Activated naive CD8-positive, alpha-beta T cell treated with anti-CD3 and anti-CD28 coated beads, Interleukin-2, amount 50 U/mL, for 16 hours (primary cell): ENCODE measurements around the gene BCAS1.

Experiments
- DNase-seq: peaks from one replicate; pipeline ENCODE4 v3.0.0-alpha.2; 2020; ENCODE audit warnings: low read depth, low spot score

BCAS1 gene

GRCh38 chr20:54103067-54103761, 32.8 kb upstream of the BCAS1 start:
- peak; percentile 49 for DNase-seq

DNA sequence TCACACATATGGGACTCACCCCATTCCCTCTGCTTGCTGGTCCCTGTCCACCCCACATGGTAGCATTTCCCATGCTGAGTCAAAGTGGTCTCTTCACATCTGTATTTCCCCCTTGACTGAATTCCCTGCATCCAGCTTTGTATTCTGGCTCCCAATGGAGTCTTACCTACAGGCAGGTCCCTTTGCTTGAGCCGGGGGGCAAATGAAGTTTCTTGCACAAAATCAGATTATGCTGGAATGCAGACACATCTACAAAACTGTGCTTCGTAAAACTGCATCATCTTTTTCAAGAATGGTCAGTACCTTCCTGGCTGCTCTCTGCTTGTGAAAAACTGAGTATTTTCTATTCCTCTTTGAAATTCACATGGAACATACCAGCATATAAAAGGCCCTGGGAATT, 32.1 kb upstream of the BCAS1 start:
- DNase-seq = no peak

DNA sequence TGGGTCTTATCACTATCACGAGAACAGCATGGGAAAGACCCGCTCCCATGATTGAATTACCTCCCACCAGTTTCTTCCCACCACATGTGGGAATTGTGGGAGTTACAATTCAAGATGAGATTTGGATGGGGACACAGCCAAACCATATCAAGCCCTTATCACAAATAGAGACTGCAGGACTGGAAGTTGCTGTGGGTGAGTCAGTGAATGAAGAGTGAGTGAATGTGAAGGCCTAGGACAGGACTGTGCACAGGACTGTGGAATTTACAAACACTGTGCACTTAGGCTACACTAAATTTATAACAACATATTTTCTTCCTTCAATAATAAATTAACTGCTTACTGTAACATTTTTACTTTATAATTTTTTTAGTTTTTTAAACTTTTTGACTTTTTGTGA, 30.2 kb upstream of the BCAS1 start:
- no peak for DNase-seq

GRCh38 chr20:54099894-54100293, 29.5 kb upstream of the BCAS1 start:
- DNase-seq = no peak

- no peak for DNase-seq
Observed at GRCh38 chr20:54098047-54098446, 27.7 kb upstream of the BCAS1 start.

DNA sequence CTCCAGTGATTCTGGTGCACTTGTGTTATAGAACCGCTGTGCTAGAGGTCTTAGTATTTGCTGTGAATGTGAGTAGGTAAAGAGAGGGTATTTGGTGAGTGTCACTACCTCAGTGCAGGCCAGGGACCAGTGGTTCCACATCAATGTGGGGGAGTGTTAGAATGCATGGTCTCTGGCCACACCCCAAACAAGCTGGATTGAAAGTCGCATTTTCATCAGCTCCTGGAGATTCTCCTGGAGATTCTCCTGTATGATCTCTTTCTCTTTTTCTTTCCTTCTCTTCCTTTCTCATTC, 26.8 kb upstream of the BCAS1 start:
- no peak for DNase-seq

DNA sequence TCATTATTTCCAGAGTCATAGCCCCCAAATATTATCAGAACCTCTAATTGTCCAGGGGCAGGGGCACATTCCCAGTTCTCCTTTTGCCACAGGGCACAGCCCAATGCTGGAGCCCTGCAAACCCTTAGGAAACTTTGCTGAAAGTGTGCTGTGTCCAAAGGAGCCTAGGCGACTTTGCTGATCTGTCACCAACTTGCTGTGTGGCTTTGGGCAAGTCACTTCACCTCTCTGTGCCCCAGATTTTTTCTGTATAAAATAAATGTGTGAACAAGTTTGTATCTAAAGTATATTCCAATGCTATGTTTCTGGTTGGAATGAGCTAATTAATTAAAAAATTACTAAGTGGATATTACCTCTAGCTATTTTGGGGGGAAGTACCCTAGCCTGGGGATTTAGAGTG, 25.4 kb upstream of the BCAS1 start:
- no peak for DNase-seq

- no peak for DNase-seq
Observed at GRCh38 chr20:54094268-54094580, 23.8 kb upstream of the BCAS1 start.

DNA sequence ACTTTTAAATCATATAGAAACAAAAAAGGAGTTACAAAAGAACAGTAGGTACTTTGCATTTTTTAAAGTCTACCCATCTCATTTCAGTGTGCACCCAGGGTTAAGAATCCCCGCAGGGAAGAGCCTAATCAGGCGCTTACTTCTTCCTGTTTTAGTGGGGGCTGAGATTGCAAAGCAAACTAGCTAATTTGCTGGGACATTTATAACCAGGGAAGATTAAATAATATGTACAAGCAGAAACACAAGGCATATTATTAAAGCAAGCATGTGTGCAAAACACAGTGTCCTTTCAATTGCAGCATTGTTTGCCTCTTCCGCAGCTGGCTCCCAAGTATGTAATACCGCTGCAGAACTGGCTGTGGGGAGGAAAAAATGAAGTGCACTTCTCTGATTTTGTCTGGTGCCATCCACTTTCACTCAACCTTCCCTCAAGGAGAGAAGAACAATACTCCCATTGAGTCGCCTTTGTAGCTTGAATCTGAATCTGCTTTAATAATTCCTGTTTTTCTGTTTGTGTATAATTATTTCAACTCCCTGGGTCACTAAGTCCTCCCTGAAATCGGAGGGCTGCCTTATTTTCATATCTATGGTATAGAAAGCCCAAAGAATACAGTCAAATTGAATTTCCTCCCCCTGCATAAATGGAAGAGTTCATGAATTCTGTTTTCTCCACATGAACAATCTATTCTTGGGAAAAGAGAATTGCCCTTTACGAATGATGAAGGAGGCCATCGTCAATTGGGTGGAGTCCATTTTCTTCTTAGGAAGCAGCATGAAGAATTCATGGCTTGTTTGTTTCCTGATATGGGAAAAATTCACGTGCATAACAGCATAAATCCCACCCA, 23.3 kb upstream of the BCAS1 start:
- no peak for DNase-seq

DNA sequence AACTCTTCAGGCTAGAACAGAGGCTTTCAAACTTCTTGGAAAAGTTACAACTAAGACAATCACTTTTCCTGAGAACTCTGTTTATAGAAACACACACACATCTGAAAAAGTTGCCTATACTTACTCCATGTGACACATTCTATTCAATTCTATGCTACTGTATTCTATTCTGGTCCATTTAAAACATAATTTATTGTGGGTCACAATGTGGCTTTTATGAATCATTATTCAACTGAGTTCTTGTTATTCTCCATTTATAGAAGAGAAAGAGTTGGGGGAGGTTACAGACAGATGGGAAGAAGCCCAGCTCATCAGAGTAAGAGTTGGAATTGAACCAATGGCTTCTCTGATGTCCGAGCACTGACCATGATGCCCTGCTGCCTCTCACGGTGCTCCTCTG, 21.6 kb upstream of the BCAS1 start:
- no peak for DNase-seq

DNA sequence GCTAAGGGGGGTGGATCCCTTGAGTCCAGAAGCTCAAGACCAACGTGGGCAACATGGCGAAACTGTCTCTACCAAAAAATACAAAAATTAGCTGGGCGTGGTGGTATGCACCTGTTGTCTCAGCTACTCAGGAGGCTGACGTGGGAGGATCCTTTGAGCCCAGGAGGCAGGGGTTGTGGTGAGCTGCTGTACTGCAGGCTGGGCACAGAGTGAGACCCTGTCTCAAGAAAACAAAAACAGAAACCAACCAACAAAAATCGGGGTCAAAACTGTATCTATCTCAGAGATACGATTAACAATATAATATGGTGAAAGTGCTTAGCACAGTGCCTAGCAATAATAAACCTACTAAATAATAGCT, 20.7 kb upstream of the BCAS1 start:
- no peak for DNase-seq

DNA sequence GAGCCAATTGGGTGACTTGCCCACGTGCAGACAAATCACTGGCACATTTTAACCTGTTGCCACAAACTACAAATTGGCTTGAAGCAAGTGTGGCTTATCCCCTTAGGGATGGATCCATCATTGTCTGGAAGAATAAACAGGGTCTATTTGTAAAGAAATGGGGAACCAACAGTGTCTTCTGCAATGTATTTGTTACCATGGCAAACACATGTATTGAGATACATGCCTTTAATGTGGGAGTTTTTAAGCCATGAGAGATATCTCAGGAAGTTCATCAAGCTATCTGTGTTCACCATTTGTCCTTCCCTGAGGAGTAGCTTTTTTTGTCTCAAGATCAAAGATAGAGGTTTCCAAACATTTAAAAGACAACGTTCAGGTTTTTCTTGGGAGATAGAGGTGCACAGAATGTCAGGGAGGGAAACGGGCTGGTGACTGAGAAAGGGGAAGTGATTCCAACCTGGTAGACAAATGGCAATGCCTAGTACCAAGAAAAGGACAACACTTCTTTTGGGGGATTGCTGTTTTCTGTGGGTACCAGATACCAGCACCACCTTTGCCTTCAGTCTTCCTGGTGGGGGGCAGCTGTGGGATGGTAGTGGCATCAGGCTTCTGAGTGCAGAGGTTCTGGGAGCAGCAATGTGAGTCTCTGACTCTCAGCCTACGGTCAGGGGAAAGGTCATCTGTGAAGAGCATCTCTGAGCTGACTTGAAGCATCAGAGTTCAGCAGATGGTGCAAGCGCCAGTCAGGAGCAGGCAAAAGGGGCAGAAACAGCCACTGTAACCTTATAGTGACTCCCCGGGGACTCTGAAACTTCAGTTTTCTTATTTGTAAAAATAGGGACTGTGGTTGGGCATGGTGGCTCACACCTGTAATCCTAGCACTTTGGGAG, 20.1 kb upstream of the BCAS1 start:
- no peak for DNase-seq

GRCh38 chr20:54088430-54088829, 18.0 kb upstream of the BCAS1 start:
- no peak for DNase-seq

GRCh38 chr20:54086507-54087039, 16.2 kb upstream of the BCAS1 start:
- DNase-seq = no peak

DNA sequence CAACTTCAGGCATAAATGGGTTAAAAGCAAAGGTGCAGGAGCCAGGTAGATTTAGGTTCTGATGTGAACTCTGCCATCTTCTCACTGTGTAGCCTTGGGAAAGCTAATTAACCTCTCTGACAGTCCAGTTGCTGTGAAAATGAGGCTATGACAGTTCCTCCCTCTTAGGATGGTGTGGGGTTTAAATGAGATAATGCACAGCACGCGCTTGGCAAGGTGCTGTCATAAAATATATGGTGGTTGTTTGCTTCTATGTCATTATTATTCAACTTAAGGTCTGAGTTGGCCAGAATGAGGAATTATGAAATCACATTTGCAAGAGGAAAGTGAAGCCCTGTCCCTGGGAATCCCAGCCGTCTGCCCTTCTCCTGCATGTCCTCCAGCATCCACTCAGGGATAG, 15.5 kb upstream of the BCAS1 start:
- DNase-seq = no peak

- DNase-seq = no peak
Observed at GRCh38 chr20:54085425-54085824, 15.0 kb upstream of the BCAS1 start.

GRCh38 chr20:54084727-54085388, 14.5 kb upstream of the BCAS1 start:
- DNase-seq = no peak

GRCh38 chr20:54084193-54084592, 13.8 kb upstream of the BCAS1 start:
- DNase-seq = no peak

GRCh38 chr20:54083459-54083858, 13.1 kb upstream of the BCAS1 start:
- DNase-seq = no peak

GRCh38 chr20:54082100-54082499, 11.7 kb upstream of the BCAS1 start:
- DNase-seq = no peak

GRCh38 chr20:54079652-54080051, 9.3 kb upstream of the BCAS1 start:
- no peak for DNase-seq
